GM19468 (cell line): ENCODE results near the gene OTUD1.

Source experiments
- ATAC-seq: cut with Tn5 transposase; IDR thresholded peaks from one replicate; pipeline ENCODE4 v1.9.1; 2021; ENCODE audit warnings: mild to moderate bottlenecking, moderate library complexity, moderate number of reproducible peaks; ENCODE audit not compliant: unreplicated experiment; ENCODE audit errors: extremely low read depth

OTUD1 gene

GRCh38 chr10:23459308-23459939, 20.5 kb downstream of the OTUD1 start:
- ATAC-seq = no peak

DNA sequence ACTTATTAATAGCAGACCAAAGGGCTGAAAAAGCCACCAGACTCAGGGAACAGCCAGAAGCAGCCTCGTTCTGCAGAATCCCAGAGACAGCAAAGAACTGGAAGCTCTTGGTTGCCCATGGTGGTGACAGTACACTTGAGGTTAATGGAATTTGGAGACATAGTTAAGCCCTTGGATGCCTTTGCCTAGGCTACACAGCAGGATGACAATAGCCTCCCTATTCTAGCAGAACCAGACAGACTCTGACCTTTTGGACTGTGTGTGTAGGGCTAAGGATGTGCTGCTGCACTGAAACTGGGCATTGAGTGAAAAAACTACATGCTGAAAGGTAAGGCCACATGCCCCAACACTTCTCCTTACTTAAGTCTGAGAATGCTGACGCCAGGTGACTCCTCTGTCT, 22.7 kb downstream of the OTUD1 start:
- ATAC-seq = no peak

DNA sequence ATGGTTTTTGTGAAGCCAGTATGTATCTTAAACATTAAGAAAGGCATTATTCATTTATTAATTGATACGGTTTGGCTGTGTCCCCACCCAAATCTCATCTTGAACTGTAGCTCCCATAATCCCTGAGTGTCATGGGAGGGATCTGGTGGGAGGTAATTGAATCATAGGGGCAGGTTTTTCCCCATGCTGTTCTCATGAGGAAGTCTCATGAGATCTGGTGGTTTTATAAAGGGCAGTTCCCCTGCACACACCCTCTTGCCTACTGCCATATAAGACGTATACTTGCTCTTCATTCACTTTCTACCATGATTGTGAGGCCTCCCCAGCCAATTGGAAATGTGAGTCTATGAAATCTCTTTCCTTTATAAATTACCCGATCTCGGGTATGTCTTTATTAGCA, 28.1 kb downstream of the OTUD1 start:
- ATAC-seq = no peak

GRCh38 chr10:23467548-23467947, 28.7 kb downstream of the OTUD1 start:
- no peak for ATAC-seq

GRCh38 chr10:23469596-23470237, 30.8 kb downstream of the OTUD1 start:
- ATAC-seq = no peak

DNA sequence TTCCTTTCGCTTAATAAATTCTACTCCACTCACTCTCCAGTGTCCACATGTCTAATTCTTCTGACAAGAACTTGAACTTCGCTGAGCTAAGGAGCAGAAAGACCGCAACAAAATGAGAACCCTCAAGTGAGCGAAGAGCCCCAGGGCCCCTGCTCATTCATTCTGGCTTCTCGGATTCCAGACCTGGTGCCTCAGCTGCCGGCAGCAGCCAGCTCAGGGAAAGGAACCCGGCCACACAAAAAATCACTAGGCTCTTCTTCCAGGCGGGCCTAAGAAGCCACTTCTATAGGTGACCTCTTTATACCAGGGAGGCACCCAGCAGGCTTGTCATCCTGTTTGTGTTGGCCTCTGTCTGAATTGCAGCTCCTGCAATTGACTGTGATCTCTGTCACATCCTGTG, 33.3 kb downstream of the OTUD1 start:
- no peak for ATAC-seq

DNA sequence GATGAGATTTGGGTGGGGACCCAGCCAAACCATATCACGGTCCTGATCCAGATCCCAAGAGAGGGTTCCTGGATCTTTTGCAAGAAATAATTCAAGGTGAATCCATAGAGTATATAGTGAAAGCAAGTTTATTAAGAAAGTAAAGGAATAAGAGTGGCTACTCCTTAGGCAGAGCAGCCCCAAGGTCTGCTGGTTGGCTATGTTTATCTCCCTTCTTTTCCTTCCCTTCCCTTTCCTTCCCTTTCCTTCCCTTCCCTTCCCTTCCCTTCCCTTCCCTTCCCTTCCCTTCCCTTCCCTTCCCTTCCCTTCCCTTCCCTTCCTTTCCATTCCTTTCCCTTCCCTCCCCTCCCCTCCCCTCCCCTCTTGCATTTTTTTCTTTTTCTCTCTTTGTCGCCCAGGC, 35.2 kb downstream of the OTUD1 start:
- no peak for ATAC-seq

GRCh38 chr10:23474626-23475025, 35.8 kb downstream of the OTUD1 start:
- ATAC-seq = no peak

GRCh38 chr10:23478570-23478969, 39.7 kb downstream of the OTUD1 start:
- ATAC-seq = no peak

GRCh38 chr10:23479798-23480473, 41.1 kb downstream of the OTUD1 start:
- no peak for ATAC-seq

DNA sequence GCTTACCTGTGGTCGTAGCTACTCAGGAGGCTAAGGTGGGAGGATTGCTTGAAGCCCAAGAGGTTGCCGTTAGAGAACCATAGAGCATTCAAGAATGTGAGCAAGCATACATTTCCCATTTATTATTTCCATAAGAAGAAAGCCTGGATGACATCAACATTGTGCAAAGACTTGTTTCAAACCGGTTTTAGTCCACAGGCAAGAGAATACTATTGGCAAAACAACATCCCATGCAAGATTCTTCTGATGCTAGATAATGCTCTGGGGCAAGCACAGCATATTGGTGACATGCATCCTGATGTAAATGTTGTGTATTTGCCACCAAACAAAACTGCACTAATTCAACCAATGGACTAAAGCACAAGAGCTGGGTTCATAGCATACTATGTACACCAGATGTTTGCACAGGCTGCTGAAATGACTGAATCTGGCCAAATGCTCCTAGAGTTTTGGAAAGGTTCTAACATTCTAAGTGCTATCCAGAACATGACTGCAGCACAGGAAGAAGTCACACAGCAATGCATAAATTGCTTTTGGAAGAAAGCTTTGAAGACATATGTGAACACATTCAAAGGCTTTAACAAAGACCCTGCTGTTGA, 42.6 kb downstream of the OTUD1 start:
- no peak for ATAC-seq

- no peak for ATAC-seq
Observed at GRCh38 chr10:23490115-23490514, 51.2 kb downstream of the OTUD1 start.
